ENCODE data around the gene BOC. TPM values are rescaled to one million over a fixed set of nuclear protein-coding genes. Genes with fewer than 3 reads are reported as not detected.

The BOC gene
- polyA plus RNA-seq, 1 donor: 44.4 TPM

- no peak for DNase-seq (ENCODE audit: low read depth)
These were observed 59.8 kb downstream of the BOC start for GRCh38 chr3:113271189-113271588.

GRCh38 chr3:113271594-113272384 is 60.4 kb downstream of the BOC start:
- DNase-seq (ENCODE audit: low read depth): no peak

- DNase-seq (ENCODE audit: low read depth): no peak
These were observed 61.0 kb downstream of the BOC start for GRCh38 chr3:113272385-113272779.

- DNase-seq (ENCODE audit: low read depth): no peak
These were observed 61.7 kb downstream of the BOC start for GRCh38 chr3:113273011-113273410.

GRCh38 chr3:113273604-113274378 is 62.4 kb downstream of the BOC start:
- no peak for DNase-seq (ENCODE audit: low read depth)

GRCh38 chr3:113274425-113275257 is 63.3 kb downstream of the BOC start:
- no peak for DNase-seq (ENCODE audit: low read depth)

GRCh38 chr3:113275258-113275556 is 63.9 kb downstream of the BOC start:
- no peak for DNase-seq (ENCODE audit: low read depth)

- no peak for DNase-seq (ENCODE audit: low read depth)
These were observed 64.2 kb downstream of the BOC start for GRCh38 chr3:113275583-113275928.

GRCh38 chr3:113275929-113276750 is 64.8 kb downstream of the BOC start:
- DNase-seq (ENCODE audit: low read depth): no peak

- DNase-seq (ENCODE audit: low read depth): no peak
These were observed 65.4 kb downstream of the BOC start for GRCh38 chr3:113276751-113277080.

- no peak for DNase-seq (ENCODE audit: low read depth)
These were observed 66.1 kb downstream of the BOC start for GRCh38 chr3:113277414-113277813.

GRCh38 chr3:113277941-113278598 is 66.7 kb downstream of the BOC start:
- DNase-seq (ENCODE audit: low read depth): no peak

GRCh38 chr3:113278599-113278955 is 67.2 kb downstream of the BOC start:
- no peak for DNase-seq (ENCODE audit: low read depth)

GRCh38 chr3:113279686-113280085 is 68.3 kb downstream of the BOC start:
- DNase-seq (ENCODE audit: low read depth): no peak

GRCh38 chr3:113283306-113283705 is 71.9 kb downstream of the BOC start:
- DNase-seq (ENCODE audit: low read depth): no peak

GRCh38 chr3:113284453-113285050 is 73.2 kb downstream of the BOC start:
- no peak for DNase-seq (ENCODE audit: low read depth)

GRCh38 chr3:113285226-113285625 is 73.9 kb downstream of the BOC start:
- DNase-seq (ENCODE audit: low read depth): no peak

- no peak for DNase-seq (ENCODE audit: low read depth)
These were observed 74.4 kb downstream of the BOC start for GRCh38 chr3:113285741-113286140.

GRCh38 chr3:113286524-113286923 is 75.2 kb downstream of the BOC start:
- no peak for DNase-seq (ENCODE audit: low read depth)

GRCh38 chr3:113287111-113287802 is 75.9 kb downstream of the BOC start:
- DNase-seq (ENCODE audit: low read depth): no peak
